ENCODE data around the gene ANO2. TPM values are rescaled to one million over a fixed set of nuclear protein-coding genes. Genes with fewer than 3 reads are reported as not detected.

The ANO2 gene
- total and polyA plus RNA-seq, 2 donors (not counting 3 experiments of a cell fraction or from before 2014, with no cell fraction given): 15.4 to 65.0 TPM

GRCh38 chr12:5622280-5622679 is 322.8 kb downstream of the ANO2 start:
- H3K36me3 ChIP-seq (ENCODE audit: control insufficient read depth in 2 of 2, extremely low read depth in 1 of 2, insufficient read depth in 2 of 2, low read length in 2 of 2): peaks cover 0 to 7% of the 10 kb centered on the region in 2 experiments
- intact Hi-C loops (cut with micrococcal nuclease) (no loop called here), dilution Hi-C loops (cut with MboI; ENCODE audit: extremely low pct_ligation_motif_present, low sequenced_read_pairs) (no loop called here)
- H3K27ac ChIP-seq (ENCODE audit: insufficient read depth, low read depth, low read length): no peak overlapping the region
- H2AFZ ChIP-seq (ENCODE audit: low read depth, low read length): no peak overlapping the region
- ChIA-PET CTCF (no interaction called here), POLR2A (no interaction called here)
- H3K9me1 ChIP-seq (replicated peaks; ENCODE audit: control insufficient read depth, extremely low read depth, insufficient read depth, low read length): no peaks in the 10 kb centered on the region
- no peaks in the 10 kb centered on the region for H3K79me2 ChIP-seq (ENCODE audit: control insufficient read depth, insufficient read depth, low read length)
- H3K9ac ChIP-seq (replicated peaks; ENCODE audit: extremely low read depth, insufficient read depth, low read length): no peak overlapping the region
- peaks cover 16% of the 10 kb centered on the region for H3K4me1 ChIP-seq (ENCODE audit: control insufficient read depth, extremely low read depth, insufficient read depth, low read length)
- TF ChIP-seq JUN (IDR thresholded peaks at IDR 0.05; ENCODE audit: borderline replicate concordance, insufficient read depth, insufficient read length, low read depth) (no peak), FOS (IDR thresholded peaks at IDR 0.05; ENCODE audit: borderline replicate concordance, insufficient read depth, low read length) (no peak), POLR2AphosphoS5 (IDR thresholded peaks at IDR 0.05; ENCODE audit: insufficient read depth, low read depth, low read length) (no peak), GATA2 (IDR thresholded peaks at IDR 0.05; ENCODE audit: insufficient read depth, insufficient read length, low read depth, low read length) (no peak), EZH2 (IDR thresholded peaks at IDR 0.05; ENCODE audit: borderline replicate concordance, low read depth, low read length, severe bottlenecking) (no peak), CTCF (IDR thresholded peaks at IDR 0.05; ENCODE audit: extremely low read depth in 1 of 2, insufficient read depth in 1 of 2, low read depth in 1 of 2, low read length in 2 of 2) (no peak), MAX (IDR thresholded peaks at IDR 0.05; ENCODE audit: insufficient read depth, insufficient read length) (no peak), MYC (IDR thresholded peaks at IDR 0.05; ENCODE audit: low read depth, low read length) (no peak), POLR2A (IDR thresholded peaks at IDR 0.05; ENCODE audit: low read depth, low read length) (no peak)
- no peaks in the 10 kb centered on the region for H3K27me3 ChIP-seq (ENCODE audit: control insufficient read depth in 2 of 2, insufficient read depth in 2 of 2, low read length in 2 of 2)
- no peak overlapping the region for H3K4me2 ChIP-seq (ENCODE audit: insufficient read depth, low read length)
- FAIRE-seq (no peak), DNase-seq (ENCODE audit: low read depth, low spot score) (no peak)
- BruUV-seq (replicated peaks): no TSS peak
- H3K4me3 ChIP-seq (replicated peaks in 1 of 3; ENCODE audit: insufficient read depth in 1 of 3, low read depth in 1 of 3, low read length in 3 of 3): no peak overlapping the region
- H4K20me1 ChIP-seq (replicated peaks; ENCODE audit: control insufficient read depth, extremely low read depth, insufficient read depth, low read length): no peaks in the 10 kb centered on the region
- H3K9me3 ChIP-seq (replicated peaks; ENCODE audit: control insufficient read depth, insufficient read depth, low read length): no peaks in the 10 kb centered on the region
